ENCODE measurements around the gene TMEM150A. TPM values are rescaled to one million over a fixed set of nuclear protein-coding genes. Genes with fewer than 3 reads are reported as not detected.
"Not testable (repeated sequence)": the region's sequence is repeated elsewhere in the genome, so short reads cannot be mapped to it uniquely, and the experiment has no call there.

The TMEM150A gene
- total RNA-seq, 1 experiment from 2014 or later = 19.3 TPM

DNA sequence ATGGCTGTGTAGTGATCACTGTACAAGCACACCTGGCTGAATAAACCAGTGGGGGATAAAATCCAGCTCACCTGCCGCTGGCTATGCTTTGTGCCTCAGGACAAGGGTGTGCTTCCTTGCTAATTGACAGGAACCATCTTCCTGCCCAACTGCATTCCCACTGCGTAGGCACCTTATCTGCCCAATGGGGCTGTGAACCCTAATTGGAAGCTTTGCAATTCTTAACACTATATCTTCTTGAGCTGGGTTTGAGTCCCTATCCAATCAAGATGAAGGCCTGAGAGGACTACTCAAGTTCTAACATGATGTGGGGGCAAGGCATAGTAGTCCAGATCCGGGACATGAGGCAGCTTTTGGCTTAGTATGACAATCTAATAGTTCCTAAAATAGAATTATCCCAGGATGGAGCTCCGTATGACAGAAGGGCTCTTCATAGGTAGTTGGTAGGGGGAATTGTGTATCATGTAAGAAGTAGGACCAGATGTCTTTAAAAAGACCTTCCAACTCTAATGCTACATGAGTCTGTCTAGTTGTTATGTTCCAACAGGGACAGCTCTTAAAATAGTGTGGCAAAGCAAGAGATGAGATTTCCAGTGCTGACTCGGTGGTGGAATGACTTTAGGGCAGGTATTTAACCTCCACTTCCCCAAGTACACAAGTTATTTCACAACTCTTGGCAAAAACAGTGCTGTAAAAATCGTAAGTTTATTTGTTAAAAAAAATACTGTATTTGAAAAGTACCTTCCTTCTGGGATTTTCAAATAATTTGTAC lies 2.3 kb upstream of the TMEM150A start:
- no peaks in the 10 kb centered on the region for H3K9me3 ChIP-seq (ENCODE audit: control insufficient read depth, low read depth, low read length)
- H2BK20ac ChIP-seq (ENCODE audit: low read depth, low read length, poor library complexity, severe bottlenecking) = no peak overlapping the region
- no peak overlapping the region for H2AFZ ChIP-seq (ENCODE audit: low read length)
- no peak overlapping the region for H4K91ac ChIP-seq (ENCODE audit: insufficient read length, low read depth, low read length)
- H3K27me3 ChIP-seq (ENCODE audit: insufficient read depth, low read length) = no peaks in the 10 kb centered on the region
- TF ChIP-seq, protein P1, sequence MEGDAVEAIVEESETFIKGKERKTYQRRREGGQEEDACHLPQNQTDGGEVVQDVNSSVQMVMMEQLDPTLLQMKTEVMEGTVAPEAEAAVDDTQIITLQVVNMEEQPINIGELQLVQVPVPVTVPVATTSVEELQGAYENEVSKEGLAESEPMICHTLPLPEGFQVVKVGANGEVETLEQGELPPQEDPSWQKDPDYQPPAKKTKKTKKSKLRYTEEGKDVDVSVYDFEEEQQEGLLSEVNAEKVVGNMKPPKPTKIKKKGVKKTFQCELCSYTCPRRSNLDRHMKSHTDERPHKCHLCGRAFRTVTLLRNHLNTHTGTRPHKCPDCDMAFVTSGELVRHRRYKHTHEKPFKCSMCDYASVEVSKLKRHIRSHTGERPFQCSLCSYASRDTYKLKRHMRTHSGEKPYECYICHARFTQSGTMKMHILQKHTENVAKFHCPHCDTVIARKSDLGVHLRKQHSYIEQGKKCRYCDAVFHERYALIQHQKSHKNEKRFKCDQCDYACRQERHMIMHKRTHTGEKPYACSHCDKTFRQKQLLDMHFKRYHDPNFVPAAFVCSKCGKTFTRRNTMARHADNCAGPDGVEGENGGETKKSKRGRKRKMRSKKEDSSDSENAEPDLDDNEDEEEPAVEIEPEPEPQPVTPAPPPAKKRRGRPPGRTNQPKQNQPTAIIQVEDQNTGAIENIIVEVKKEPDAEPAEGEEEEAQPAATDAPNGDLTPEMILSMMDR (conservative IDR thresholded peaks at IDR 0.05) = no peak
- no peak overlapping the region for H3K9ac ChIP-seq (ENCODE audit: extremely low read depth, insufficient read length, low read length)
- H2AK5ac ChIP-seq (ENCODE audit: insufficient read length, low read length) = no peak overlapping the region
- no peak overlapping the region for H3K27ac ChIP-seq (ENCODE audit: insufficient read length, low read depth, low read length)
- no peaks in the 10 kb centered on the region for H4K20me1 ChIP-seq (ENCODE audit: control insufficient read depth, insufficient read depth, insufficient read length)
- H2BK12ac ChIP-seq (ENCODE audit: insufficient read length, low read depth, low read length) = no peak overlapping the region
- peak overlapping the region in 1 of 2 experiments; percentile 51; a peak in 2 of 5 replicates for H3K4me3 Mint-ChIP-seq
- H3T11ph ChIP-seq (ENCODE audit: low read length) = no peak overlapping the region
- H3K27ac Mint-ChIP-seq = no peak overlapping the region
- H3K79me1 ChIP-seq (ENCODE audit: insufficient read depth, low read depth, low read length, poor library complexity, severe bottlenecking) = no peaks in the 10 kb centered on the region
- H4K8ac ChIP-seq (replicated peaks; ENCODE audit: insufficient read length, low read depth, low read length) = no peak overlapping the region
- H3K4ac ChIP-seq (ENCODE audit: low read depth, low read length) = no peak overlapping the region
- peaks cover 4% of the 10 kb centered on the region for H3K23me2 ChIP-seq (ENCODE audit: insufficient read length, low read depth, low read length, poor library complexity, severe bottlenecking)
- H3K23ac ChIP-seq (ENCODE audit: insufficient read length, low read depth, low read length) = no peak overlapping the region
- H3K9me3 Mint-ChIP-seq = no peaks in the 10 kb centered on the region
- H2BK15ac ChIP-seq (ENCODE audit: low read depth, low read length) = no peak overlapping the region
- H3K27me3 Mint-ChIP-seq (ENCODE audit: low read depth) = no peaks in the 10 kb centered on the region
- peaks cover 17 to 20% of the 10 kb centered on the region in 2 experiments for H3K4me1 Mint-ChIP-seq
- no peak overlapping the region for H2BK120ac ChIP-seq (ENCODE audit: low read depth, low read length, poor library complexity, severe bottlenecking)
- DNase-seq = no peak
- H4K5ac ChIP-seq (ENCODE audit: insufficient read length, low read depth, low read length) = no peak overlapping the region
- H3K56ac ChIP-seq (ENCODE audit: insufficient read length, low read depth, low read length) = no peak overlapping the region
- H3K18ac ChIP-seq (ENCODE audit: insufficient read length, low read depth, low read length) = no peak overlapping the region
- peaks cover 3% of the 10 kb centered on the region; the same call in 1 of the 2 replicates for H3K4me1 ChIP-seq (ENCODE audit: insufficient read depth, low read length)
- no CpG with 5 or more reads among the region's 6 CpGs for WGBS (ENCODE audit: extremely low coverage, insufficient read length, low lambda C conversion rate)
- H2BK5ac ChIP-seq (ENCODE audit: insufficient read length, low read length) = no peak overlapping the region
- H3K36me3 Mint-ChIP-seq (ENCODE audit: insufficient read depth in 1 of 3, low read depth in 3 of 3) = peaks cover 10 to 33% (median 21%) of the 10 kb centered on the region in 3 experiments; a peak in 6 of 7 replicates
- H3K14ac ChIP-seq (ENCODE audit: insufficient read depth, low read length) = no peak overlapping the region
- H3K79me2 ChIP-seq (ENCODE audit: insufficient read depth, low read length) = no peaks in the 10 kb centered on the region
- no peak overlapping the region for H3K4me2 ChIP-seq (ENCODE audit: insufficient read depth, insufficient read length, low read length)

DNA sequence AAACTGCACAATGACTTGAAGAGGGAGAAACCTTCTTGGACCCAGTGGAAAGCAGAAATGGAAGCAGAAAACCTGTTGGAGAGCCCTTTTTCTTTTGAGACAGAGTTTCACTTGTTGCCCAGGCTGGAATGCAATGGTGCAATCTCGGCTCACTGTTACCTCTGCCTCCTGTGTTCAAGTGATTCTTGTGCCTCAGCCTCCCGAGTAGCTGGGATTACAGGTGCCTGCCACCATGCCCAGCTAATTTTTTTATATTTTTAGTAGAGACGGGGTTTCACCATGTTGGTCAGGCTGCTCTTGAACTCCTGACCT lies 1.6 kb upstream of the TMEM150A start:
- H2BK5ac ChIP-seq (ENCODE audit: insufficient read length, low read length); H2AK5ac ChIP-seq (ENCODE audit: insufficient read length, low read length); H3K18ac ChIP-seq (ENCODE audit: insufficient read length, low read depth, low read length); H3K4me1 ChIP-seq (ENCODE audit: insufficient read depth, low read length); H4K5ac ChIP-seq (ENCODE audit: insufficient read length, low read depth, low read length); H3K27me3 ChIP-seq (ENCODE audit: insufficient read depth, low read length); H2BK15ac ChIP-seq (ENCODE audit: low read depth, low read length); H4K8ac ChIP-seq (replicated peaks; ENCODE audit: insufficient read length, low read depth, low read length); H3T11ph ChIP-seq (ENCODE audit: low read length); DNase-seq; H2BK12ac ChIP-seq (ENCODE audit: insufficient read length, low read depth, low read length); H3K56ac ChIP-seq (ENCODE audit: insufficient read length, low read depth, low read length); H4K91ac ChIP-seq (ENCODE audit: insufficient read length, low read depth, low read length); H3K23me2 ChIP-seq (ENCODE audit: insufficient read length, low read depth, low read length, poor library complexity, severe bottlenecking); H2AFZ ChIP-seq (ENCODE audit: low read length); H3K9ac ChIP-seq (ENCODE audit: extremely low read depth, insufficient read length, low read length); H3K79me1 ChIP-seq (ENCODE audit: insufficient read depth, low read depth, low read length, poor library complexity, severe bottlenecking); H4K20me1 ChIP-seq (ENCODE audit: control insufficient read depth, insufficient read depth, insufficient read length); H3K23ac ChIP-seq (ENCODE audit: insufficient read length, low read depth, low read length); H3K9me3 ChIP-seq (ENCODE audit: control insufficient read depth, low read depth, low read length); H3K9me3 Mint-ChIP-seq; H3K79me2 ChIP-seq (ENCODE audit: insufficient read depth, low read length); H3K27me3 Mint-ChIP-seq (ENCODE audit: low read depth); H3K14ac ChIP-seq (ENCODE audit: insufficient read depth, low read length); H2BK20ac ChIP-seq (ENCODE audit: low read depth, low read length, poor library complexity, severe bottlenecking); H3K27ac ChIP-seq (ENCODE audit: insufficient read length, low read depth, low read length); H3K4ac ChIP-seq (ENCODE audit: low read depth, low read length); H2BK120ac ChIP-seq (ENCODE audit: low read depth, low read length, poor library complexity, severe bottlenecking): not testable (repeated sequence)
- Mint-ChIP-seq H3K4me3 (peak overlapping the region; percentile 85; a peak in 3 of 5 replicates), H3K27ac (peak overlapping the region in 2 of 3 experiments; percentile 6 to 28; a peak in 2 of 7 replicates), H3K36me3 (ENCODE audit: insufficient read depth in 1 of 3, low read depth in 3 of 3) (peaks cover 8 to 29% (median 17%) of the 10 kb centered on the region in 3 experiments; a peak in 6 of 7 replicates), H3K4me1 (peaks cover 17 to 20% of the 10 kb centered on the region in 2 experiments)
- peak overlapping the region; percentile 95 for H3K4me2 ChIP-seq (ENCODE audit: insufficient read depth, insufficient read length, low read length)
- WGBS (ENCODE audit: extremely low coverage, insufficient read length, low lambda C conversion rate) = no CpG with 5 or more reads among the region's 3 CpGs

Data from H9 (cell line).